Upper lobe of left lung (tissue), 4 donors: ENCODE results near the gene CPEB3.

ENCODE experiments used
- CTCF ChIP-seq, 6 experiments: fragments of 450-650 bp in 4 of 6; fragments of 200-600 bp in 2 of 6; sonication (generic) in 2 of 6; IDR thresholded peaks; one replicate each; pipeline ENCODE4 v1.5.1; 2016 to 2019; ENCODE audit warnings: antibody characterized with exemption in 6 of 6
- EP300 ChIP-seq, 4 donors: sonication (generic); formaldehyde crosslinking; IDR thresholded peaks; one replicate each; pipeline ENCODE4 v1.5.1; 2017; ENCODE audit warnings: antibody characterized with exemption in 4 of 4, control low read depth in 2 of 4
- POLR2A ChIP-seq, 4 donors: fragments of 450-650 bp; IDR thresholded peaks; one replicate each; pipeline ENCODE4 v1.5.1; 2016 to 2017; ENCODE audit warnings: antibody characterized with exemption in 4 of 4, mild to moderate bottlenecking in 2 of 4

DNA sequence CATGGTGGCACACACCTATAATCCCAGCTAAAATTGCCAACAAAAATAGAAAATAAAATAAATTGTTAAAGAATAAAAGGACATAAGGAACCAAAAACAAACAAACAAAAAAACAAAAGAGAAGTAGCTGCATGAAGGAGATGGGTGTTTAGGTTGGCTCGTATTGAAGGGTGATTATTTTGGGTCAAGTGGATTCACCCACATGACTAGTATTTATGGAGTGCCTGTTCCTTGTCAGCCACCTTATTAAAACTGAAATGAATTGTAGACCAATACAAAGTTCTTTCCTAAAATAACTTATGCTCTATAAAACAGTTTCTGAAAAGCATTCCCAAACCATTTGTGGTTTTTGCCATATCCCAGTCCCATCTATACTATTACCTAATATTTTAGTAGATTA lies 228.6 kb downstream of the CPEB3 start:
- TF ChIP-seq EP300 (IDR thresholded peaks at IDR 0.05) (no peak), CTCF (IDR thresholded peaks at IDR 0.05) (no peak), POLR2A (IDR thresholded peaks at IDR 0.05) (no peak)
